Measurements from ENCODE around the gene MRPS18C. TPM values are rescaled to one million over a fixed set of nuclear protein-coding genes. Genes with fewer than 3 reads are reported as not detected.

MRPS18C gene
- total RNA-seq (10 to 100 TPM; 11.1 to 36.2 (median 32.9) TPM), total RNA-seq (16.1 to 68.8 (median 33.2) reads per million in 29 experiments)
- 35.0 TPM for total RNA-seq (2013)

GRCh38 chr4:83455281-83456183 is at the start of gene MRPS18C, which contains the start of gene HELQ:
MRPS18C (plus strand) TSS chr4:83456058; CDS start chr4:83456078, 20 bp downstream.
HELQ (minus strand) TSS chr4:83455823; CDS start chr4:83455693, 130 bp downstream.
- ChIA-PET POLR2A (interaction anchor here (0.6 to 1.7 kb wide), 6 partner anchors 30 to 559 kb away, joined by 3 to 6 read pairs (median 4); partner anchors contain the start of genes ABRAXAS1 (in 1 of the 2), COPS4 (in 1 of the 2) and HPSE (in 1 of the 2)), CTCF (interaction anchor here (0.6 to 2.6 kb wide), 6 partner anchors 15 to 420 kb away, joined by 3 to 8 read pairs (median 4); partner anchors contain the start of genes ABRAXAS1 (in 1 of the 2) and COPS4 (in 1 of the 2))
- peak within 1 kb of the TSS; percentile 96 for H3K27ac ChIP-seq (ENCODE audit: low read length)
- H3K4me3 Mint-ChIP-seq, result peak within 1 kb of the TSS; percentile 98 to 100 (median 100)
- peak; percentile 84 to 99 (median 96) for DNase-seq
- H3K36me3 Mint-ChIP-seq, result peaks cover 34% of the 10 kb centered on the region
- peak within 1 kb of the TSS; percentile 81 to 95 for H3K4me3 ChIP-seq (ENCODE audit: control insufficient read depth in 1 of 2, extremely low read depth in 1 of 2, low read length in 1 of 2)
- peak within 1 kb of the TSS; percentile 100 for H3K27ac Mint-ChIP-seq
- WGBS (ENCODE audit: insufficient coverage), result 0% methylated on average over 38 of the region's 58 CpGs
- peaks cover 0 to 46% of the 10 kb centered on the region in 2 donors for H3K36me3 ChIP-seq (ENCODE audit: control insufficient read depth in 2 of 2, extremely low read depth in 1 of 2, insufficient read depth in 1 of 2, low read length in 1 of 2)
- no peaks in the 10 kb centered on the region for H3K9me3 Mint-ChIP-seq
- no peaks in the 10 kb centered on the region for H3K27me3 Mint-ChIP-seq
- H3K27me3 ChIP-seq (replicated peaks in 1 of 2; ENCODE audit: control insufficient read depth in 2 of 2, extremely low read depth in 1 of 2, insufficient read depth in 2 of 2, low read length in 1 of 2), result no peaks in the 10 kb centered on the region
- peaks cover 48 to 63% (median 62%) of the 10 kb centered on the region in 3 donors for H3K4me1 Mint-ChIP-seq
- peak; percentile 90 to 93 (median 92) for ATAC-seq (replicated peaks in 1 of 4)
- H3K4me1 ChIP-seq (ENCODE audit: control insufficient read depth in 1 of 2, extremely low read depth in 1 of 2, insufficient read depth in 2 of 2, low read length in 2 of 2), result peaks cover 15 to 17% of the 10 kb centered on the region in 2 experiments
- no peaks in the 10 kb centered on the region for H3K9me3 ChIP-seq

GRCh38 chr4:83408908-83409307 is 47.0 kb upstream of the MRPS18C start:
- Histone ChIP-seq H3K36me3 (ENCODE audit: control insufficient read depth in 2 of 2, extremely low read depth in 1 of 2, insufficient read depth in 1 of 2, low read length in 1 of 2) (peaks cover 0 to 44% of the 10 kb centered on the region in 2 donors), H3K4me1 (ENCODE audit: control insufficient read depth in 1 of 2, extremely low read depth in 1 of 2, insufficient read depth in 2 of 2, low read length in 2 of 2) (no peaks in the 10 kb centered on the region), H3K27me3 (replicated peaks in 1 of 2; ENCODE audit: control insufficient read depth in 2 of 2, extremely low read depth in 1 of 2, insufficient read depth in 2 of 2, low read length in 1 of 2) (no peaks in the 10 kb centered on the region), H3K9me3 (no peaks in the 10 kb centered on the region), H3K4me3 (ENCODE audit: control insufficient read depth in 1 of 2, extremely low read depth in 1 of 2, low read length in 1 of 2) (no peak overlapping the region), H3K27ac (ENCODE audit: low read length) (no peak overlapping the region)
- Mint-ChIP-seq H3K9me3 (no peaks in the 10 kb centered on the region), H3K27ac (peak overlapping the region; percentile 48 to 72), H3K4me3 (no peak overlapping the region), H3K4me1 (no peaks in the 10 kb centered on the region), H3K36me3 (peaks cover 42% of the 10 kb centered on the region), H3K27me3 (no peaks in the 10 kb centered on the region)
- CTCF ChIA-PET, result interaction anchor here (0.5 to 0.6 kb wide), 2 partner anchors 472 to 644 kb away, joined by 3 to 5 read pairs; no protein-coding TSS in a partner anchor
- 100% methylated on average over 1 of the region's 1 CpG for WGBS (ENCODE audit: insufficient coverage)
- POLR2A ChIA-PET, result no interaction called here
- ATAC-seq (replicated peaks in 1 of 4), result no peak
- DNase-seq, result no peak

GRCh38 chr4:83413676-83414075 is 42.2 kb upstream of the MRPS18C start:
- ChIA-PET POLR2A (interaction anchor here in 1 of 2 donors (0.5 kb wide), 1 partner anchor 118 kb away, joined by 7 read pairs; no protein-coding TSS in a partner anchor), CTCF (interaction anchor here in 1 of 2 donors (0.5 kb wide), 1 partner anchor 565 kb away, joined by 3 read pairs; no protein-coding TSS in a partner anchor)
- Histone ChIP-seq H3K4me1 (ENCODE audit: control insufficient read depth in 1 of 2, extremely low read depth in 1 of 2, insufficient read depth in 2 of 2, low read length in 2 of 2) (no peaks in the 10 kb centered on the region), H3K9me3 (no peaks in the 10 kb centered on the region), H3K36me3 (ENCODE audit: control insufficient read depth in 2 of 2, extremely low read depth in 1 of 2, insufficient read depth in 1 of 2, low read length in 1 of 2) (peaks cover 0 to 62% of the 10 kb centered on the region in 2 donors), H3K27me3 (replicated peaks in 1 of 2; ENCODE audit: control insufficient read depth in 2 of 2, extremely low read depth in 1 of 2, insufficient read depth in 2 of 2, low read length in 1 of 2) (no peaks in the 10 kb centered on the region), H3K4me3 (ENCODE audit: control insufficient read depth in 1 of 2, extremely low read depth in 1 of 2, low read length in 1 of 2) (no peak overlapping the region), H3K27ac (ENCODE audit: low read length) (no peak overlapping the region)
- H3K4me1 Mint-ChIP-seq, result peaks cover 0 to 2% (median 0%) of the 10 kb centered on the region in 3 donors
- no peak overlapping the region for H3K4me3 Mint-ChIP-seq
- no peaks in the 10 kb centered on the region for H3K9me3 Mint-ChIP-seq
- ATAC-seq (replicated peaks in 1 of 4) (no peak), DNase-seq (no peak)
- WGBS (ENCODE audit: insufficient coverage), result no CpG with 5 or more reads among the region's 2 CpGs
- H3K36me3 Mint-ChIP-seq, result peaks cover 56% of the 10 kb centered on the region
- no peaks in the 10 kb centered on the region for H3K27me3 Mint-ChIP-seq
- H3K27ac Mint-ChIP-seq, result no peak overlapping the region

- Mint-ChIP-seq H3K9me3 (no peaks in the 10 kb centered on the region), H3K27me3 (no peaks in the 10 kb centered on the region), H3K27ac (no peak overlapping the region), H3K4me3 (no peak overlapping the region), H3K4me1 (peaks cover 0 to 2% (median 0%) of the 10 kb centered on the region in 3 donors), H3K36me3 (peaks cover 51% of the 10 kb centered on the region)
- H3K27me3 ChIP-seq (replicated peaks in 1 of 2; ENCODE audit: control insufficient read depth in 2 of 2, extremely low read depth in 1 of 2, insufficient read depth in 2 of 2, low read length in 1 of 2), result no peaks in the 10 kb centered on the region
- peaks cover 0 to 60% of the 10 kb centered on the region in 2 donors for H3K36me3 ChIP-seq (ENCODE audit: control insufficient read depth in 2 of 2, extremely low read depth in 1 of 2, insufficient read depth in 1 of 2, low read length in 1 of 2)
- no peak overlapping the region for H3K27ac ChIP-seq (ENCODE audit: low read length)
- DNase-seq (no peak), ATAC-seq (replicated peaks in 1 of 4) (no peak)
- no CpG with 5 or more reads among the region's 4 CpGs for WGBS (ENCODE audit: insufficient coverage)
- POLR2A ChIA-PET, result no interaction called here
- H3K4me1 ChIP-seq (ENCODE audit: control insufficient read depth in 1 of 2, extremely low read depth in 1 of 2, insufficient read depth in 2 of 2, low read length in 2 of 2), result no peaks in the 10 kb centered on the region
- no peak overlapping the region for H3K4me3 ChIP-seq (ENCODE audit: control insufficient read depth in 1 of 2, extremely low read depth in 1 of 2, low read length in 1 of 2)
- H3K9me3 ChIP-seq, result no peaks in the 10 kb centered on the region
- CTCF ChIA-PET, result no interaction called here
Measured at GRCh38 chr4:83417566-83417965, 38.3 kb upstream of the MRPS18C start.

GRCh38 chr4:83418211-83418610 is 37.6 kb upstream of the MRPS18C start:
- no peak for ATAC-seq (replicated peaks in 1 of 4)
- no peaks in the 10 kb centered on the region for H3K9me3 ChIP-seq
- CTCF ChIA-PET, result no interaction called here
- Mint-ChIP-seq H3K27me3 (no peaks in the 10 kb centered on the region), H3K9me3 (no peaks in the 10 kb centered on the region), H3K36me3 (peaks cover 49% of the 10 kb centered on the region), H3K4me3 (no peak overlapping the region), H3K27ac (peak overlapping the region in 1 of 2 donors; percentile 31), H3K4me1 (peaks cover 0 to 2% (median 0%) of the 10 kb centered on the region in 3 donors)
- no peak overlapping the region for H3K4me3 ChIP-seq (ENCODE audit: control insufficient read depth in 1 of 2, extremely low read depth in 1 of 2, low read length in 1 of 2)
- no peaks in the 10 kb centered on the region for H3K4me1 ChIP-seq (ENCODE audit: control insufficient read depth in 1 of 2, extremely low read depth in 1 of 2, insufficient read depth in 2 of 2, low read length in 2 of 2)
- H3K27me3 ChIP-seq (replicated peaks in 1 of 2; ENCODE audit: control insufficient read depth in 2 of 2, extremely low read depth in 1 of 2, insufficient read depth in 2 of 2, low read length in 1 of 2), result no peaks in the 10 kb centered on the region
- peaks cover 0 to 65% of the 10 kb centered on the region in 2 donors for H3K36me3 ChIP-seq (ENCODE audit: control insufficient read depth in 2 of 2, extremely low read depth in 1 of 2, insufficient read depth in 1 of 2, low read length in 1 of 2)
- DNase-seq, result no peak
- POLR2A ChIA-PET, result no interaction called here
- no peak overlapping the region for H3K27ac ChIP-seq (ENCODE audit: low read length)

GRCh38 chr4:83431200-83431599 is 24.7 kb upstream of the MRPS18C start:
- Mint-ChIP-seq H3K9me3 (no peaks in the 10 kb centered on the region), H3K4me3 (no peak overlapping the region), H3K4me1 (peaks cover 7 to 8% (median 8%) of the 10 kb centered on the region in 3 donors), H3K36me3 (peaks cover 37% of the 10 kb centered on the region), H3K27ac (no peak overlapping the region), H3K27me3 (no peaks in the 10 kb centered on the region)
- H3K27me3 ChIP-seq (replicated peaks in 1 of 2; ENCODE audit: control insufficient read depth in 2 of 2, extremely low read depth in 1 of 2, insufficient read depth in 2 of 2, low read length in 1 of 2), result no peaks in the 10 kb centered on the region
- no CpG with 5 or more reads among the region's 1 CpG for WGBS (ENCODE audit: insufficient coverage)
- ATAC-seq (replicated peaks in 1 of 4) (no peak), DNase-seq (no peak)
- peaks cover 0 to 3% of the 10 kb centered on the region in 2 experiments for H3K4me1 ChIP-seq (ENCODE audit: control insufficient read depth in 1 of 2, extremely low read depth in 1 of 2, insufficient read depth in 2 of 2, low read length in 2 of 2)
- H3K9me3 ChIP-seq, result no peaks in the 10 kb centered on the region
- peaks cover 0 to 46% of the 10 kb centered on the region in 2 donors for H3K36me3 ChIP-seq (ENCODE audit: control insufficient read depth in 2 of 2, extremely low read depth in 1 of 2, insufficient read depth in 1 of 2, low read length in 1 of 2)
- no peak overlapping the region for H3K4me3 ChIP-seq (ENCODE audit: control insufficient read depth in 1 of 2, extremely low read depth in 1 of 2, low read length in 1 of 2)
- ChIA-PET CTCF (no interaction called here), POLR2A (no interaction called here)
- no peak overlapping the region for H3K27ac ChIP-seq (ENCODE audit: low read length)
